Stimulated activated CD4-positive, alpha-beta T cell treated with anti-CD3 and anti-CD28 coated beads, TNF-alpha, amount 100 ng/mL, for 1 hour (primary cell): ENCODE results near the gene EVI5L.
A peak's percentile ranks its signal among the peaks of the same experiment; 100 is the strongest.

ENCODE experiments used
- DNase-seq, 3 donors: peaks; one replicate each; pipeline ENCODE4 v3.0.0-alpha.2; 2020; ENCODE audit warnings: low read depth in 3 of 3, low spot score in 1 of 3

EVI5L gene

DNA sequence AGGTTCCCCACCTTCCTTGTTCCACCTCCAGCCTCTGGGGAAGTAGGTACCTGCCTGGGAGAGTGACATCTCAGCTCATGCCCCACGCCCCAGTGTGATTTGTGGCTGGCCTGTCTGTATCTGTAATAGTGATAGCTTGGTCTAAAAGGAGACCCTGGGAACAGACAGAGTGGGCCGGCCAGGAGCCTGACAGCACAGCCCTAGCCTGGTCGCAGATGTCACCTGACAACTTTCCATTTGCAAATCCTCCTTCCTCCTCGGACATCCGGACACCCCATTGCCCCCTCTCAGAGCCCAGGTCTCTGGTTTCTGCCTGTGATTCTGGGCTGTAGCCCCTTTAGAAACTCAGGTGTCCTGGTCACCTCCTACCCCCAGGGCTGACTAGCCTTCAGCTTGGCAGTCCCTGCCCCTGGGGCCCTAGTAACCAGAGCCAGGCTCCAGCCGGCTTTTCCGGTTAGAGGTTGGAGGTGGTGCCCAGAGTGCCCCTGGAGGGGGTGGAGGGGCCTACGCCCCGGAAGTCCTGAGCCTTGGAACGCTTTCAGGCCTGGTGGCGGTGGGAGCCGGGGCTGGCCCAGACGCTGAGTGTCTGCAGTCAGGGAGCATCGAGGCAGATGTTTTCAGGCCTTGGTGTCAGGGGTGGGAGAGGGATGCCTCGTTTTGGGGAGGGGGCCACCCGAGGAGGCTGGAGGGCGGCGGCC is 64.7 kb downstream of the EVI5L start:
- DNase-seq, result no peak

DNA sequence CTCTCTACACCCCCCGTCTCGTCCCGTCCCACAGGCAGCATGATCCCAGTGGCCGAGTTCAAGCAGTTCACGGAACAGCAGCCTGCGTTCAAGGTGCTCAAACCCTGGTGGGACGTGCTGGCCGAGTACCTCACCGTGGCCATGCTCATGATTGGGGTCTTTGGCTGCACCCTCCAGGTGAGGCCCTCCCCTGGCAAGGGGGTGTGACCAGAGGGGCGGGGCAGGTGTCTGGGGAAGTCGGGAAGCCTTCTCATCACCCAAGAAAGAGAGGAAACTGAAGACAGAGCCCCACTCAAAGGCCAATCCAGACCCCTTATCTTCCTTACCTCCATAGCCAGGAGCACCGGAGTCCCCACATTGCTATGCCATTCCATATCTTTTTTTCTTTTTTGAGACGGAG is 65.5 kb downstream of the EVI5L start:
- no peak for DNase-seq

DNA sequence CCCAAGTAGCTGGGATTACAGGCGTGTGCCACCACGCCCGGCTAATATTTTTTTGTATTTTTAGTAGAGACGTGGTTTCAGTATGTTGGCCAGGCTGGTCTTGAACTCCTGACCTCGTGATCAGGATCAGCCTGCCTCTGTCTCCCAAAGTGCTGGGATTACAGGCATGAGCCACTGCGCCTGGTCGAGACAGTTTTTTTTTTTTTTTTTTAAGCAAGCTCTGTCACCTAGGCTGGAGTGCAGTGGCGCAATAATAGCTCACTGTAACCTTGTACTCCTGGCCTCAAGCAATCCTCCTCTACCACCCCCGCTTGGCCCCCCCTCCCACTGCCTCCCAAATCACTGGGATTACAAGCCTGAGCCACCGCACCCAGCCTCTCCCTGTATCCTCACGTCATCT is 67.3 kb downstream of the EVI5L start:
- DNase-seq, result no peak

DNA sequence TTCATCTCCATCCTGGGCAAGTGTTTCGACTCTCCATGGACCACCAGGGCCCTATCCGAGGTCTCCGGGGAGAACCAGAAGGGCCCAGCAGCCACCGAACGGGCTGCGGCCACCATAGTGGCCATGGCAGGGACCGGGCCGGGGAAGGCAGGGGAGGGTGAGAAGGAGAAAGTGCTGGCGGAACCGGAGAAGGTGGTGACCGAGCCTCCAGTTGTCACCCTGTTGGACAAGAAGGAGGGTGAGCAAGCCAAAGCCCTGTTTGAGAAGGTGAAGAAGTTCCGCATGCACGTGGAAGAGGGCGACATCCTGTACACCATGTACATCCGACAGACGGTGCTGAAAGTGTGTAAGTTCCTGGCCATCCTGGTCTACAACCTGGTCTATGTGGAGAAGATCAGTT is 68.9 kb downstream of the EVI5L start:
- no peak for DNase-seq

DNA sequence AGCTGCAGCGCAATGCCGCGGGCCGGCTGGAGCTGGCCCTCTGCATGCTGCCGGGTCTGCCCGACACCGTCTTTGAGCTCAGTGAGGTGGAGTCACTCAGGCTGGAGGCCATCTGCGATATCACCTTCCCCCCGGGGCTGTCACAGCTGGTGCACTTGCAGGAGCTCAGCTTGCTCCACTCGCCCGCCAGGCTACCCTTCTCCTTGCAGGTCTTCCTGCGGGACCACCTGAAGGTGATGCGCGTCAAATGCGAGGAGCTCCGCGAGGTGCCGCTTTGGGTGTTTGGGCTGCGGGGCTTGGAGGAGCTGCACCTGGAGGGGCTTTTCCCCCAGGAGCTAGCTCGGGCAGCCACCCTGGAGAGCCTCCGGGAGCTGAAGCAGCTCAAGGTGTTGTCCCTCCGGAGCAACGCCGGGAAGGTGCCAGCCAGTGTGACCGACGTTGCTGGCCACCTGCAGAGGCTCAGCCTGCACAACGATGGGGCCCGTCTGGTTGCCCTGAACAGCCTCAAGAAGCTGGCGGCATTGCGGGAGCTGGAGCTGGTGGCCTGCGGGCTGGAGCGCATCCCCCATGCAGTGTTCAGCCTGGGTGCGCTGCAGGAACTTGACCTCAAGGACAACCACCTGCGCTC is 69.8 kb downstream of the EVI5L start:
- no peak for DNase-seq

DNA sequence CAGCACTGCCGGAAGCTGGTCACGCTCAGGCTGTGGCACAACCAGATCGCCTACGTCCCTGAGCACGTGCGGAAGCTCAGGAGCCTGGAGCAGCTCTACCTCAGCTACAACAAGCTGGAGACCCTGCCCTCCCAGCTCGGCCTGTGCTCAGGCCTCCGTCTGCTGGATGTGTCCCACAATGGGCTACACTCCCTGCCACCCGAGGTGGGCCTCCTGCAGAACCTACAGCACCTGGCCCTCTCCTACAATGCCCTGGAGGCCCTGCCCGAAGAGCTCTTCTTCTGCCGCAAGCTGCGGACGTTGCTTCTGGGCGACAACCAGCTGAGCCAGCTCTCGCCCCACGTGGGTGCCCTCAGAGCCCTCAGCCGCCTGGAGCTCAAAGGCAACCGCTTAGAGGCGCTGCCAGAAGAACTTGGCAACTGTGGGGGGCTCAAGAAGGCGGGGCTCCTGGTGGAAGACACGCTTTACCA is 70.4 kb downstream of the EVI5L start:
- DNase-seq, result no peak

DNA sequence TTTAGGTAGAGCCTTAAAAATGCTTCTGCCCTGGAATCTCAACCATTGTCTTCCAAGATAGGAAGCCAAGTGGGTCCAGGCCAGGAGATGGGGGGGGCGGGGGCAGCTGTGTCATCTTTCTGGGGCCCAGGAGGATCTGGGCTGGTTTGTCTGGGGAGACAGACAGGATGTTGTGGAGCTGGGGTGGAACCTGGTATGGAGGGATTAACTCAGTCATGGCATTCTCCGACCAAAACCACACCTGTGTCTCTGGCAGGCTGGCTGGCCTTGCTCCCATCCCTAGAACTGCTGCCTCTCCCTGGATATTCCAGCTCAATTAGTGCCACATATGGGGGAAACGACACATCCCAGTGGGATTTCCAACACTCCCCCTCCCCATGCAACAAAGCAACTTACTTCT is 70.9 kb downstream of the EVI5L start:
- DNase-seq, result no peak

DNA sequence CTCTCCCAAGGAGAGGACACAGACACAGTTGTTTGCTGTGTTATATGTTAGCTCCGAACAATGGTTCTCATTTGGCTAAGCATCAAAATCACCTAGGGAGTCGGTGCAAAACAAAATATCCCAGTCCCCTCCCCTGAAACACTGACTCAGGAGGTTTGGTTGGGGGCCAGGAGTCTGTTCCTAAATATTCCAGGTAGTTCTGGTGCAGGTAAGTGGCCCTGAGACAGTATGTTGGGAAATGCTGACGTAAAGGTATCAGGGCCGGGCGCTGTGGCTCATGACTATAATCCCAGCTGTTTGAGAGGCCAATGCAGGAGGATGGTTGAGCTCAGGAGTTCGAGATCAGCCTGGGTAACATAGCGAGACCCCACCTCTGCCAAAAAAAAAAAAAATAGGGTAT is 71.3 kb downstream of the EVI5L start:
- no peak for DNase-seq

DNA sequence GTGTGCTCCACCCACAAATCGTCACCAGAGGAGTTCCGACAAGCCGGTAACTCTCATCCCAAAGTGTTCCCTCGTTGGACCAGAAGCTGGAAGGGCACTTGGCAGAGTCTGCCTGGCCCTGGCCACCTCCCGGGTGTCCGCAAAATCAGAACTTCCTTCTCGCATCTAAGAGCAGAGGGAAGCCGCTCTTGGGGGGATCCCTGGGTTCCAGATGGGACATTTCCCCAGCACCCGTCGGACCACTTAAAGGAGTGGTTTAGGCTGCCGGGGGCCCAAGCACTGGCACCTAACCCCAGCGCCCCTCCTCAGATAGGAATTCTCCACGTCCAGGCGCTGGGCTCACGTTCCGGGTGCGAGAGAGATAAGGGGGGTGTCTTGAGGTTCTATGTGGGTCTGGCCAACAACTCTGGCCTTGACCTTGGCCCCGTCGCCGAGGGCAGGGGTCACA is 72.8 kb downstream of the EVI5L start:
- DNase-seq, result no peak

DNA sequence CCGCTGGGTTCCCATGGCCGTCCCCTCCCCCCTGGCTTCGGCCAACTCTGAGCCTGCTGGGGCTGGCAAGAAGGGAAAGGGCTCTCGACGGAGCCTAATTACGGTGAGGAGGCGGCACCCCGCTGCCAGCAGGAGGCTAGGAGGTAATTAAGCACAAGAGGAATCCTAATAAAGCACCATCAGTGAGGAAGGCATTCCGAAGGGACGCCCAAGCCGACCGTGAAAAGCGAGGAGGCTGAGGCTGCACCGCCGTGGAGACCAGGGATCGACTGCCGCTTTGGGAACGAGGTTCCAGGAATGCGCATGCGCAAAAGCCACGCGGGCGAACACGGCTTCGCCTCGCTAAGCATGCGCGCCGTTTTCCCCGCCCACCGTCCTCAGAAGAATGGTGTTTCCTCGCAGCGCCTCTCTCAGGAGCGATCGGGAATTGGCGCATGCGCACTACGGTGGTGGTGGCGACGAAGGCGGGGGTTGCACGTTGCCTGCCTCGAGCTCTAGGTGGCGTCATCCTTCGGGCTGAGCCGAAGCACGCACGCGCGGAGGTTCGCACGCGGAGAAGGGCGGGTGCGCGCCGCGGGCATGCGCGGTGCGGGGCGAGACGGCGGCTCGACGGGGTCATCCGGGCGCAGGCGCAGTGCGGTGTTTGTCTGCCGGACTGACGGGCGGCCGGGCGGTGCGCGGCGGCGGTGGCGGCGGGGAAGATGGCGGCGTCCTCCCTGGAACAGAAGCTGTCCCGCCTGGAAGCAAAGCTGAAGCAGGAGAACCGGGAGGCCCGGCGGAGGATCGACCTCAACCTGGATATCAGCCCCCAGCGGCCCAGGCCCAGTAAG is 73.4 kb downstream of the EVI5L start, which contains the start of gene MAP2K7:
TSS of gene MAP2K7 (plus strand) at position 634 of the 830 bp plus-strand sequence. CDS start at position 702, 68 bp downstream.
- peak; percentile 100 for DNase-seq

DNA sequence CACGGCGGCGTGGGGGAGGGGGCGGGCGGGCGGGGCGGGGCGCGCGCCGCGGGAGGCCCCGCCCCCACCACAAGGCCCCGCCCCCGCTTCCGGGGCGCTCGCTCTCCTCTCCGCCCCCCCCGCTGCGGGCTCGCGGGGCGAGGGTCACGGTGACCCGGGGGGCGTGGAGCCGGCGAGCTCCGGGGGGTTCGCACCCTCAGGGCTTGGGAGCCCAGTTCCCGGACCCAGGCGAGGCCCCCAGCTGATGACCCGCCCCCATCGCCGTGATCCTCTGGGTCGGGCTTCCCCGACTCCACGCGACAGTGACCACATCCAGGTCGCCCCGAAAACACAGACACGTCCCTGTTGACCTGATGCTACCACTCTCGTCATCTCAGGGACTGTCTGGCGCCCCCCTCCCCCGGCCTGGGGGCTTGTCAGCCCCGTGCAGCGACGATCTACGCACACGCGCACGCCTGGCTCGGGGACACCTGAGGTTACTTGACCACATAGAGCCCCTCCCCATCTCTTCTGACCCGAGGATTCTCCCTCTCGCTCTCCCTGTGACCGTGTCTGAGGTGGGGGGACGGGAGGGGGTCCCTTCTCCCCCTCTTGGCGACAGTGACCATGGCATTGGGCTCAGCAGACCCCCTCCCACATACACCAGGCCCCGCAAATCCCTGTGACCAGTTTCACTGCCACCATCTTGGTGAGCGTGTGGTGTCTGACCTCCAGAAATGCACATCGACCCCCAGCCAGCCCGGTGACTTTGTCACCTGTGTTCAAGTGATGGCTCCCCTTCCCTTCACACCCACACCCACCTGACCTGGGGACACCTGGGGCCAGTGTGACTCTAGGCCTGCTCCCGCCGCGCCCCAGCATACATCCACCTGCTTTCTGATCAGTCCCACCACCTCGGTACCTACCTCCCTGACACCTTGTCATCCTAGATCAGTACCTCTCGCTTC is 74.3 kb downstream of the EVI5L start:
- peak in 2 of 3 donors; percentile 22 to 37 for DNase-seq

DNA sequence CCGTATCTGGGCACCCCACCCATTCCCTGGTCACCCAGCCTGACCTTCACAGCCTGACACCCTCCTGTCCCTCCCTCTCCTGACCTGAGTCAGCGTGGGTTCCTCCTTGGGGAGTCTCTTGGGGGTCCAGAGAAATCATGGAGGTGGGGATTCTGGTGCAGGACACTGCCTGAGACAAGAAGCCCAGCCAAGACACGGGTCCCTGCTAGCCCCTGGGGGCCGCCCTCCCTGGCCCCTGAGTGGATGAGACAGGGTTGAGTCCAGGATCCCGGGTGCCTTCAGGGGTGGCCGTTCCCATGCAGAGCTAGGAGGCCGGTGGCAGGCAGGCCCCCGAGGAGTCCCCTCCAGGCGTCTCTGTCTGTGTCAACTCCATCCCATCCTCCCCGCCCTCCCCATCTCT is 75.2 kb downstream of the EVI5L start:
- DNase-seq, result no peak

DNA sequence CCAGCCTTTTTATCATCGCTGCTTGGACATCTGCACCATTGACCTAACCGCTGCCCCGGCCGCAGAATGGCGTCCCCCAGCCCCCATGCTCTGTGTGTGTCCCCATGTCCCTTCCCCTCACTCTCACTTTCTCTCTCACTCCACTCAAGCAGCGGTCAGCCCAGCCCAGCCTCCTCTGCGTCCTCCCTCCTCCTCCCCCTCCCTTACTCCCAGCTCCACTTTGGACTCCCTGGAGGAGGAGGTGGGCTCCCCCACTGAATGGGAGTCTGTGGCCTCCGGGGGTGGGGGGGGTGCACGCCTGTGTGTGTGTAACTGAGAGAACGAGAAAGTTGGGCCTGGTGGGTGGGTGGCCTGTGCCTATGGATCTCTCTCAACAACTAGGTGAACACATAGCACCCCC is 75.8 kb downstream of the EVI5L start:
- DNase-seq, result no peak

DNA sequence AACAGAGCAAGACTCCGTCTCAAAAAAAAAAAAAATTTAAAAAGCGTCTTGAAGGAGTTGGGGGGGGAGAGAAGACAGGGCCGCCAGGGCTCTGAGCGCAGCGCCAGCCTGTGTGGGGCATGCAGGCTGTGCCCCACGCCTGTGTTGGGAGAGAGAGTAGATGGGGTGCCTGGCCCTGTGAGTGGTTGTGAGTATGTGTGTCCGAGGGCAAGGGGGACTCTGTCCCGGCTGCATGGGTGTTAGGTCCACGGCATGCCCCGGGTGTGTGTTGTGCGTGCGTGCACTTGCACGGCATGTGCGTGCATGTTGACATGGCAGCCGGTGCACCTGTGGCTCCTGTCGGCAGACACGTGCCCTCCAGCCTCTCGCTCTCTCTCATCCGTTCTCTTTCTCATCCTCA is 77.1 kb downstream of the EVI5L start:
- no peak for DNase-seq

DNA sequence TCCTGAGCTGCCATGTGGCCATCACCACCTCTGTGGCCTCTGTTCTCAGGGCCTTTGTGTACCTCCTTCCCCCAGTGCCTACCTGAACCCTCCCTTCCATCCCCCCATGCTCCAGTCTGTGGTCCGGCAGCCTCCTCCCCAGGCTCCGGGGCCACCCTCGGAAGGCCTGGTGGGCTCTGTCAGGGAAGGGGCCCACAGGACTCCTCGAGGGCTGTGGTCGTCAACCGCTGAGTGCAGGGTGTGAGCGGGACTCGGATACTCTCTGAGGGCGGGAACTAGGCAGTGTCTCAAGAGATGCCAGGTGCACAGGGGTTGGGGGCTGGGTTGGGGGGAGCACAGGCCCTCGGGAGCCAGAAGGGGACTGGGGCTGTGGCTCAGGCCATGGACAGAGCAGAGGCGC is 77.5 kb downstream of the EVI5L start:
- DNase-seq, result no peak

DNA sequence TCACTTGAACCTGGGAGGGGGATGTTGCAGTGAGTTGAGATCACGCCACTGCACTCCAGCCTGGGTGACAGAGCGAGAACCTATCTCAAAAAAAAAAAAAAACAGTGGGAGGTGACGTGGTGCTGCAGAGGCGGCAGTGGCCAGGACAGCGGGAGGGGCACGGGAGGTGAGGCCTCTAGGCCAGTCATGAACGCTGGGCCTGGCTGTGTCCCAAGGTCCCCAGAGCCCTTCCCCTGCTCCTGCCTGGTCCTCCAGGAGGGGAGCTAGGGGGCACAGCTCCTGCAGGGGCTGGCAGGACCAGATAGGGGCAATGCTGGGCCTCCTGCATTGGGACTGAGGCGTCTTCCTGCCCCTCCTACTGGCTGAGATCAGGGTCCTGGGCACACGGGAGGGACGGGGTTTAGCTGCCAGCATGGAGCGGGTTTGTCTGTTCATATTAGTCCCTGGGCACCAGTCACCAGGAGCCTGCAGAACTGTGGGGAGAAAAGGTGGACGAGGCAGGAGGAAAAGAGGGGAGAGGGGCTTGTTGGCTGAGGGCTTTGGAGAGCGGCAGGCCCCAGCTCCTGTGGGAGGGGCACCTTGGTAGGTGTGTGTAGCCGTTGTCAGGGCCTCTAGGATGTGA is 78.2 kb downstream of the EVI5L start:
- DNase-seq, result no peak

DNA sequence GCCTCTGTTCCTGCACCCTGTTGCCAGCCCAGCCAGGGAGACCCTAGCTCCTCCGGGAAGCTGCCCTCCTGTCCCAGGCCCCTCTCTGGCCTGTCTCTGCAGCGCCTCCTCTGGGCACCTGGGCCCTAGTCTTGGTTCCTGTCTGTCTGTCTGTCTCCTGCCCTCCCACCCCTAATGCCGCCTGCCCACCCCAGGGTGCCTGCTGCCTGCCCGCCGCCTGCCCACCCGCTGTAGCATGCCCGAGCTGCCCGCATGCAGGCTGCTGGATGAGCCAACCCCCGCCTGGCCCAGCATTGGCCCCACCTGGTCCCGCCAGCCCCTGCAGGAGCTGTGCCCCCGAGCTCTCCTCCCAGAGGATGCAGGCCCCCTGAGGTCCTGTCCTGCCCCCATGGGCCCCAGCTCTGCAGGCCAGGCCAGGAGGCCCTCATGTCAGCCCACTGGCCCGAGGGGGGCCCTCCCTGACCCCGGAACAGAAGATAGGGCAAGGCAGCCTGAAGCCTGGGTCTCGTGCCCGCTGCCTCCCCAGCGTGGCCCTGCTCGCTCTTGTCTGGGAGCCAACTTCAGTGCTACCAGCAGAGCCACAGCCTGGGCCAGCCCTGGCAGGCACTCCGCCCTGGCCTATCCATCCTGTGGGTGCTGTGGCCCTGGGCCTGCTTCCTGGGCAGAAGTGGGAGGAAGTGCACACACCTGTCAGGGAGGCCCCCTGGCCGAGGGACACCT is 78.9 kb downstream of the EVI5L start:
- no peak for DNase-seq

DNA sequence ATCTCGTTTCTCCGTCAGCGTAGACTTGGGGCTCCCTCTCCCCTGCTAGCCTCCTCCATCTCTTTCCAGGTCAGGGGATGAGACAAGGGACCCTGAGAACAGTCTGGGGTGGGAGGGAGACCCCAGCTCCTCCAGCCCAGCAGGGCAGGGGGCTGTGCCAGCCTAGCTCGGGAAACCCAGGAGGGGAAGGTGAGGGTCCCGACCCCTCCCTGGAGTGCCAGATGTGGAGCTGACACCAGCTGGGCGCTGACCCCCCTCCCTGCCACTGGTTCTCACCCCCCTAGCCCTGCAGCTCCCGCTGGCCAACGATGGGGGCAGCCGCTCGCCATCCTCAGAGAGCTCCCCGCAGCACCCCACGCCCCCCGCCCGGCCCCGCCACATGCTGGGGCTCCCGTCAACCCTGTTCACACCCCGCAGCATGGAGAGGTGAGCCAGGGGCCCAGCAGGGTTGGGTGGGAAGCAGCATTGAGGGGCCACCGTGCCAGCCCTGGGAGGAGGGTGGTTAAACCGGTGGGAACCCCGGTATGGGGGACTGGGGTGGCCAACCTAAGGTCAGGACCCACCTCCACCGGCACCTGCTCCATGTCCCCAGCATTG is 79.6 kb downstream of the EVI5L start:
- DNase-seq, result no peak
